Keratinocyte (primary cell): ENCODE data around the gene ZHX3. TPM values are rescaled to one million over a fixed set of nuclear protein-coding genes. Genes with fewer than 3 reads are reported as not detected.

Source experiments
- DNase-seq: peaks from one replicate; pipeline ENCODE4 v3.0.0-alpha.2; 2011; ENCODE audit warnings: low read depth, missing footprints, low spot score
- FAIRE-seq: peaks from 2 replicates; lab custom pipeline; 2011; peaks lifted over from hg19 to GRCh38; lab: Jason Lieb, UNC
- H2AFZ ChIP-seq: 2 replicates; pipeline ENCODE4 v1.6.0; 2012; ENCODE audit warnings: low read length, control low read depth, inconsistent platforms; ENCODE audit not compliant: control insufficient read depth
- H3K27ac ChIP-seq: 2 replicates; pipeline ENCODE4 v1.5.1; 2011; ENCODE audit warnings: low read length; ENCODE audit not compliant: control insufficient read depth, insufficient read depth
- H3K27me3 ChIP-seq: 3 replicates; pipeline ENCODE4 v1.6.0; 2011; ENCODE audit warnings: low read length; ENCODE audit not compliant: control insufficient read depth, insufficient read depth; ENCODE audit errors: extremely low read depth
- H3K36me3 ChIP-seq, 2 experiments: 2 replicates in 1 of 2; 3 replicates in 1 of 2; pipeline ENCODE4 v1.5.1; 2011; ENCODE audit warnings: low read length in 2 of 2, mild to moderate bottlenecking in 1 of 2; ENCODE audit not compliant: control insufficient read depth in 2 of 2, insufficient read depth in 2 of 2; ENCODE audit errors: extremely low read depth in 1 of 2
- H3K4me1 ChIP-seq: 3 replicates; pipeline ENCODE4 v1.5.1; 2011; ENCODE audit warnings: low read length; ENCODE audit not compliant: control insufficient read depth, insufficient read depth; ENCODE audit errors: extremely low read depth
- H3K4me2 ChIP-seq: 3 replicates; pipeline ENCODE4 v1.6.0; 2011; ENCODE audit warnings: low read depth, low read length; ENCODE audit not compliant: control insufficient read depth, insufficient read depth; ENCODE audit errors: extremely low read depth
- H3K4me3 ChIP-seq, 3 experiments: fragments of 200-600 bp in 1 of 3; sonication (generic) in 1 of 3; 2 replicates in 2 of 3; 3 replicates in 1 of 3; pipeline ENCODE4 v1.5.1; 2011 to 2016; ENCODE audit warnings: low read length in 3 of 3, mild to moderate bottlenecking in 3 of 3, control low read depth in 2 of 3, inconsistent platforms in 1 of 3, low read depth in 1 of 3, mixed read lengths in 1 of 3, mixed run types in 1 of 3, moderate library complexity in 1 of 3; ENCODE audit not compliant: control insufficient read depth in 2 of 3, insufficient read depth in 2 of 3; ENCODE audit errors: extremely low read depth in 1 of 3
- H3K79me2 ChIP-seq: 2 replicates; pipeline ENCODE4 v1.6.0; 2012; ENCODE audit warnings: low read length; ENCODE audit not compliant: control insufficient read depth, insufficient read depth
- H3K9ac ChIP-seq: 3 replicates; pipeline ENCODE4 v1.6.0; 2011; ENCODE audit warnings: low read length; ENCODE audit not compliant: control insufficient read depth, insufficient read depth; ENCODE audit errors: extremely low read depth
- H3K9me1 ChIP-seq: 3 replicates; pipeline ENCODE4 v1.6.0; 2011; ENCODE audit warnings: low read length; ENCODE audit not compliant: control insufficient read depth, insufficient read depth; ENCODE audit errors: extremely low read depth
- H3K9me3 ChIP-seq: 2 replicates; pipeline ENCODE4 v1.5.1; 2012; ENCODE audit warnings: low read depth, low read length; ENCODE audit not compliant: control insufficient read depth
- H4K20me1 ChIP-seq: 3 replicates; pipeline ENCODE4 v1.6.0; 2011; ENCODE audit warnings: low read length; ENCODE audit not compliant: control insufficient read depth, insufficient read depth; ENCODE audit errors: extremely low read depth
- CTCF ChIP-seq, 3 experiments: IDR thresholded peaks in 1 of 3; conservative IDR thresholded peaks in 1 of 3; optimal IDR thresholded peaks in 1 of 3; 2 replicates in 2 of 3; 3 replicates in 1 of 3; pipeline versions ENCODE3 to v1.5.1; 2011; ENCODE audit warnings: low read length in 3 of 3, mild to moderate bottlenecking in 3 of 3, moderate library complexity in 2 of 3, control low read depth in 1 of 3, inconsistent platforms in 1 of 3; ENCODE audit not compliant: insufficient read depth in 2 of 3; ENCODE audit errors: extremely low read depth in 1 of 3
- EZH2 ChIP-seq: IDR thresholded peaks from one replicate; pipeline ENCODE4 v1.6.1; 2012; ENCODE audit warnings: inconsistent platforms, mild to moderate bottlenecking, low read length, moderate library complexity
- dilution Hi-C: fragments of 300-500 bp; cut with MboI; formaldehyde crosslinking; loops from one replicate; pipeline ENCODE4 v1.7.0; 2020; ENCODE audit warnings: low sequenced_read_pairs; ENCODE audit not compliant: extremely low pct_ligation_motif_present
- polyA plus RNA-seq, 5 experiments: library from polyadenylated mRNA; depleted of rRNA in 3 of 5; stranded (reverse) in 3 of 5; stranded (forward) in 1 of 5; unstranded in 1 of 5; fragments of >200 nt; gene quantifications; 1 replicate in 1 of 5; 2 replicates in 3 of 5; 3 replicates in 1 of 5; pipeline versions ENCODE4 v1.2.1 to v1.2.3, GENCODE V29; 2011 to 2012; ENCODE audit warnings: missing spikeins in 2 of 5, low read depth in 1 of 5, low replicate concordance in 1 of 5

The ZHX3 gene
- polyA plus RNA-seq, 1 donor (not counting 4 experiments of a cell fraction or from before 2014, with no cell fraction given) = 16.5 TPM

GRCh38 chr20:41181567-41181966, 136.0 kb downstream of the ZHX3 start:
- Histone ChIP-seq H3K4me1 (peaks cover 39% of the 10 kb centered on the region), H4K20me1 (no peaks in the 10 kb centered on the region), H3K27me3 (no peaks in the 10 kb centered on the region), H3K27ac (no peak overlapping the region), H3K79me2 (peaks cover 2% of the 10 kb centered on the region), H2AFZ (no peak overlapping the region), H3K4me3 (no peak overlapping the region), H3K36me3 (peaks cover 3 to 8% of the 10 kb centered on the region in 2 experiments), H3K9me3 (no peaks in the 10 kb centered on the region), H3K9ac (no peak overlapping the region), H3K9me1 (no peaks in the 10 kb centered on the region), H3K4me2 (no peak overlapping the region)
- DNase-seq (no peak), FAIRE-seq (no peak)
- dilution Hi-C loops = no loop called here
- TF ChIP-seq CTCF (optimal IDR thresholded peaks at IDR 0.05 in 1 of 3, IDR thresholded peaks at IDR 0.05 in 1 of 3, conservative IDR thresholded peaks at IDR 0.05 in 1 of 3; ENCODE audit: extremely low read depth in 1 of 3, insufficient read depth in 2 of 3, low read length in 3 of 3) = no peak
- no peak for TF ChIP-seq EZH2

DNA sequence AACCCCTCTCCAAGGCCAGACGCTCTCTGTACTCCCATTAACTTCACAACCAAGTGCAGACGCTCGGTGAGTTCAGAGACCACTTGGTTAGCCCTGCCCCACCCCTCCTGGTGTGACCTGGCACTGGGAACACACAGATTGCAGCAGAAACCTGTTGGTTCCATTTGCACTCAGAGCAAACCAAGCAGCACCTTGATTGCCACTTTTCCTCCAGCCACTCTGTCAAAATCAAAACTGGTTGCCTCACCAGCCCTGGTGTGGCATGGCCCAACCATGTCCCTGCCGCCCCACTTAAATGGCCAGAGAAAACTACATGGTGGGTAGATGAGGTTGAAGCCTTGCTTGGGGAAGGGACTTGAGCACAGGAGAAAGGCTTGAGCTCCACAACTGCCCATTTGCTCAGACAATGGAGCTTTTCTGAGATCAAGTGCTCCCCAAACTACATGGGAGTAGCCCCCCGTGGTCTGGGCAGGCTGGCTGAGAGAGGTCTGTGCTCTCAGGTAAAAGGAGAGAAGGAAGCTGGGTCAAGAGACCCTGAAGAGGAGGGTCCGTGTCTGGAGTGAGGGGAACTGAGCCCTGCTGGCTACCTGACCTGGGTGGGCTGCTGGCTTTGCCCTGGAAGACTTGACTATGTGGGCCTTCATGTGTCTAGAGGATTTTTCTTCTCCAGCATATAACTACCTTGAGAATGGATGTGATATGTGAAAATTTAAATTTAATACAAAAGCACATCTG, 136.8 kb downstream of the ZHX3 start:
- Histone ChIP-seq H3K4me1 (peaks cover 40% of the 10 kb centered on the region), H3K79me2 (peaks cover 2% of the 10 kb centered on the region), H3K27me3 (no peaks in the 10 kb centered on the region), H3K9me1 (no peaks in the 10 kb centered on the region), H3K4me3 (no peak overlapping the region), H2AFZ (no peak overlapping the region), H3K9me3 (no peaks in the 10 kb centered on the region), H4K20me1 (no peaks in the 10 kb centered on the region), H3K9ac (no peak overlapping the region), H3K36me3 (peaks cover 9 to 16% of the 10 kb centered on the region in 2 experiments), H3K27ac (no peak overlapping the region), H3K4me2 (no peak overlapping the region)
- FAIRE-seq = no peak
- no peak for DNase-seq
- dilution Hi-C loops = no loop called here
- TF ChIP-seq EZH2 (no peak), CTCF (optimal IDR thresholded peaks at IDR 0.05 in 1 of 3, IDR thresholded peaks at IDR 0.05 in 1 of 3, conservative IDR thresholded peaks at IDR 0.05 in 1 of 3; ENCODE audit: extremely low read depth in 1 of 3, insufficient read depth in 2 of 3, low read length in 3 of 3) (no peak)
